Aorta (tissue), 5 donors: Measurements from ENCODE around the gene ITGA11. TPM values are rescaled to one million over a fixed set of nuclear protein-coding genes. Genes with fewer than 3 reads are reported as not detected.

Experiments used
- ATAC-seq: fragments of 200-7000 bp; cut with Tn5 transposase; one replicate; pipeline ENCODE4 v1.9.1; 2022; ENCODE audit warnings: moderate library complexity; ENCODE audit not compliant: low FRiP score
- DNase-seq, 2 donors: peaks; one replicate each; pipeline ENCODE4 v3.0.0-alpha.2; 2020
- H3K27ac ChIP-seq, 2 donors: one replicate each; pipeline ENCODE4 v1.5.1; 2013; ENCODE audit warnings: low read length in 2 of 2, mild to moderate bottlenecking in 2 of 2, moderate library complexity in 2 of 2, control low read depth in 1 of 2, inconsistent platforms in 1 of 2, low read depth in 1 of 2
- H3K27me3 ChIP-seq, 2 donors: one replicate each; pipeline ENCODE4 v1.6.1; 2013; ENCODE audit warnings: control low read depth in 1 of 2, low read length in 1 of 2, mild to moderate bottlenecking in 1 of 2, moderate library complexity in 1 of 2; ENCODE audit not compliant: insufficient read depth in 2 of 2, control insufficient read depth in 1 of 2
- H3K36me3 ChIP-seq, 2 donors: one replicate each; pipeline ENCODE4 v1.6.1; 2013; ENCODE audit warnings: control low read depth in 1 of 2, low read length in 1 of 2, mild to moderate bottlenecking in 1 of 2; ENCODE audit not compliant: insufficient read depth in 2 of 2, control insufficient read depth in 1 of 2
- H3K4me1 ChIP-seq, 2 donors: one replicate each; pipeline ENCODE4 v1.6.1; 2013; ENCODE audit warnings: low read length in 2 of 2, control low read depth in 1 of 2, mild to moderate bottlenecking in 1 of 2, moderate library complexity in 1 of 2; ENCODE audit not compliant: insufficient read depth in 2 of 2, control insufficient read depth in 1 of 2
- H3K4me3 ChIP-seq, 2 donors: one replicate each; pipeline ENCODE4 v1.5.1; 2013; ENCODE audit warnings: low read length in 2 of 2, control low read depth in 1 of 2, mild to moderate bottlenecking in 1 of 2
- H3K9me3 ChIP-seq: one replicate; pipeline ENCODE4 v1.6.1; 2013; ENCODE audit warnings: mild to moderate bottlenecking, low read length; ENCODE audit not compliant: control insufficient read depth
- WGBS, 2 donors: extraction: QIAGEN DNeasy Blood & Tissue Kit; methylation state at CpG; one replicate each; pipeline ENCODE4 v1.1.7; 2013; 5-methylcytosine and 5-hydroxymethylcytosine counted together
- intact Hi-C, 2 donors: fragments of 100-400 bp; cut with DNase I; formaldehyde crosslinking; loops; one replicate each; pipeline versions ENCODE4 v1.14.2 to v1.15.0; 2022
- polyA plus RNA-seq, 2 donors: library from polyadenylated mRNA; stranded (reverse); fragments of 200-250 nt; gene quantifications; one replicate each; pipeline ENCODE4 v1.2.3, GENCODE V29; 2013
- total RNA-seq, 2 donors: library from RNA; stranded (reverse); fragmentation: NEBNext Ultra II Directional; extraction: Animal tissue kit (Norgen Biotek cat#: 25700); gene quantifications; one replicate each; pipeline ENCODE4 v1.2.1, GENCODE V29; 2021
- donor health status: healthy with polysubstance abuse.
- donor health status: Bipolar disorder and iron deficiency.
- donor health status: DM: no; HTN: no; CAD: no.
- donor health status: DM: no; HTN: no; CAD: no.
- donor health status: DM: yes; HTN: yes; CAD: no.

ITGA11 gene
- total and polyA plus RNA-seq, 4 donors, result 21.4 to 154 (median 107) TPM

GRCh38 chr15:68368731-68369435 lies 63.1 kb downstream of the ITGA11 start:
- H3K4me3 ChIP-seq, result no peak overlapping the region
- intact Hi-C loops, result loop anchor here (5.0 kb wide), 2 partner anchors 62 to 63 kb away; partner anchors contain the start of gene ITGA11 (in 1 of the 2)
- whole genome bisulfite sequencing, 2 donors, result 85% methylated on average over 9 of the region's 9 CpGs
- DNase-seq (no peak), ATAC-seq (no peak)
- H3K27ac ChIP-seq, result peak overlapping the region; percentile 2 to 76
- H3K4me1 ChIP-seq, result peaks cover 0 to 7% of the 10 kb centered on the region in 2 donors
- no peaks in the 10 kb centered on the region for H3K27me3 ChIP-seq
- no peaks in the 10 kb centered on the region for H3K9me3 ChIP-seq
- H3K36me3 ChIP-seq, result no peaks in the 10 kb centered on the region

GRCh38 chr15:68367992-68368391 lies 64.0 kb downstream of the ITGA11 start:
- H3K4me1 ChIP-seq, result peaks cover 0 to 10% of the 10 kb centered on the region in 2 donors
- no peaks in the 10 kb centered on the region for H3K27me3 ChIP-seq
- intact Hi-C loops, result loop anchor here (2.0 to 5.0 kb wide), 3 partner anchors 33 to 64 kb away; partner anchors contain the start of gene ITGA11 (in 1 of the 2)
- no peaks in the 10 kb centered on the region for H3K36me3 ChIP-seq
- ATAC-seq, result no peak
- 61 to 62% methylated on average over 5 of the region's 5 CpGs for WGBS, 2 donors
- no peaks in the 10 kb centered on the region for H3K9me3 ChIP-seq
- no peak overlapping the region for H3K4me3 ChIP-seq
- peak overlapping the region; percentile 76 to 99 for H3K27ac ChIP-seq
- no peak for DNase-seq

DNA sequence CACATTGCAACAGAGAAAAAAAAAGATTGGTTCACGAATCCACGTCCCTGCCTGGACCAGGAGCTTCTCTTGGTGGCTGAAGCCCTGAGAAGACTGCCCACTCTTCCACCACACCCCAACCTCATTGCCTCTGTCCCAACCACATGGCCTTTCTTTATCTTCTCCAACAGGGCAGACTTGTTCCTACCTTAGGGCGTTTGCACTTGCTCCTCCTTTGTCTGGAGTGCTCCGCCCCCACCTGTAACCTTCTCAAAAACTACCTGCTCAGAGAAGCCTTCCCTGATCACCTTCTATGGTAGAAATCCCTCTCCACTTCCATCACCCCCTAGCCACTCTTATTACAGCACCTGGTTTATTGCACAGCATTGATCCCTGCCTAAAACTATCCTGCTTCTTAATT lies 64.7 kb downstream of the ITGA11 start:
- WGBS, 2 donors, result 57% methylated on average over 4 of the region's 4 CpGs
- Histone ChIP-seq H3K9me3 (no peaks in the 10 kb centered on the region), H3K4me1 (peaks cover 0 to 10% of the 10 kb centered on the region in 2 donors), H3K27ac (peak overlapping the region; percentile 93 to 99), H3K36me3 (no peaks in the 10 kb centered on the region), H3K27me3 (no peaks in the 10 kb centered on the region), H3K4me3 (no peak overlapping the region)
- DNase-seq, result no peak
- intact Hi-C loops, result loop anchor here (2.0 to 5.0 kb wide), 3 partner anchors 32 to 65 kb away; partner anchors contain the start of gene ITGA11 (in 1 of the 2)
- no peak for ATAC-seq

GRCh38 chr15:68366314-68366713 lies 65.6 kb downstream of the ITGA11 start:
- Histone ChIP-seq H3K36me3 (no peaks in the 10 kb centered on the region), H3K27me3 (no peaks in the 10 kb centered on the region), H3K9me3 (no peaks in the 10 kb centered on the region), H3K4me3 (no peak overlapping the region), H3K27ac (peak overlapping the region; percentile 93 to 99), H3K4me1 (peaks cover 0 to 10% of the 10 kb centered on the region in 2 donors)
- intact Hi-C loops, result loop anchor here (2.0 to 5.0 kb wide), 3 partner anchors 32 to 66 kb away; partner anchors contain the start of gene ITGA11 (in 1 of the 2)
- WGBS, 2 donors, result 2 to 6% methylated on average over 9 of the region's 9 CpGs
- peak; percentile 71 to 81 for DNase-seq
- ATAC-seq, result peak; percentile 70

DNA sequence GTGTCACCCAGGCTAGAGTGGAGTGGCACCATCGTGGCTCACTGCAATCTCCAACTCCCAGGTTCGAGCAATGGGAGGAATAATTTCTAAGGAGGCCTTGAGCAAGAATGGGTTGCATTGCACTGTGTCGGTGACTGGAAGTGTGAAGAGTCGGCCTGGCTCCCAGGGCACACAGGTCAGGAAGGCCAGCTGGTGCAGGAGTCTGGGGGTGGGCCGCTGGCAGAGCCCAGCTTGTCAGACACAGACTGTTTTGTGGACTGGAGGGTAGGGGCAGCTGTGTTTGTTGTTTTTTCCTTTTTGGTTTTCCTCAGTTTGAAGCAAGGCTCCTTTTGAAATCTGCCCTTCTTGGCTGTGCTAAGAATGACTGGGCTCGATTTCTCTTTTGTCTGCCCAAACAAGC lies 66.2 kb downstream of the ITGA11 start:
- ATAC-seq (no peak), DNase-seq (no peak)
- intact Hi-C loops, result loop anchor here (2.0 to 5.0 kb wide), 3 partner anchors 31 to 67 kb away; partner anchors contain the start of gene ITGA11 (in 1 of the 2)
- peak overlapping the region; percentile 93 to 99 for H3K27ac ChIP-seq
- H3K4me1 ChIP-seq, result peaks cover 0 to 10% of the 10 kb centered on the region in 2 donors
- no peaks in the 10 kb centered on the region for H3K9me3 ChIP-seq
- 10 to 11% methylated on average over 6 of the region's 6 CpGs for WGBS, 2 donors
- no peaks in the 10 kb centered on the region for H3K36me3 ChIP-seq
- no peak overlapping the region for H3K4me3 ChIP-seq
- H3K27me3 ChIP-seq, result no peaks in the 10 kb centered on the region

- ATAC-seq (peak; percentile 59), DNase-seq (no peak)
- H3K9me3 ChIP-seq, result no peaks in the 10 kb centered on the region
- 29 to 30% methylated on average over 7 of the region's 7 CpGs for WGBS, 2 donors
- intact Hi-C loops, result loop anchor here (5.0 kb wide), 2 partner anchors 58 to 67 kb away; partner anchors contain the start of gene ITGA11 (in 1 of the 2)
- H3K27me3 ChIP-seq, result no peaks in the 10 kb centered on the region
- H3K27ac ChIP-seq, result peak overlapping the region; percentile 93 to 99
- H3K4me1 ChIP-seq, result peaks cover 0 to 10% of the 10 kb centered on the region in 2 donors
- no peak overlapping the region for H3K4me3 ChIP-seq
- no peaks in the 10 kb centered on the region for H3K36me3 ChIP-seq
Observed at GRCh38 chr15:68365140-68365745, 66.7 kb downstream of the ITGA11 start.

- Histone ChIP-seq H3K27me3 (no peaks in the 10 kb centered on the region), H3K36me3 (no peaks in the 10 kb centered on the region), H3K4me1 (peaks cover 0 to 10% of the 10 kb centered on the region in 2 donors), H3K9me3 (no peaks in the 10 kb centered on the region), H3K4me3 (no peak overlapping the region), H3K27ac (peak overlapping the region; percentile 93 to 99)
- no peak for ATAC-seq
- 71 to 73% methylated on average over 11 of the region's 11 CpGs for WGBS, 2 donors
- intact Hi-C loops, result loop anchor here (5.0 kb wide), 3 partner anchors 57 to 123 kb away; partner anchors contain the start of gene ITGA11 (in 1 of the 2)
- DNase-seq, result no peak
Observed at GRCh38 chr15:68364660-68365035, 67.3 kb downstream of the ITGA11 start.

- Histone ChIP-seq H3K4me3 (no peak overlapping the region), H3K27me3 (no peaks in the 10 kb centered on the region), H3K36me3 (no peaks in the 10 kb centered on the region), H3K27ac (peak overlapping the region; percentile 93 to 99), H3K4me1 (peaks cover 0 to 10% of the 10 kb centered on the region in 2 donors), H3K9me3 (no peaks in the 10 kb centered on the region)
- intact Hi-C loops, result loop anchor here in 1 of 2 donors (5.0 kb wide), 1 partner anchor 123 kb away; no protein-coding TSS in a partner anchor
- WGBS, 2 donors, result 9 to 13% methylated on average over 7 of the region's 7 CpGs
- ATAC-seq (peak; percentile 53), DNase-seq (peak in 1 of 2 donors; percentile 75)
Observed at GRCh38 chr15:68364028-68364659, 67.8 kb downstream of the ITGA11 start.
